ENCODE results near the gene RNF148.

The RNF148 gene

GRCh38 chr7:122702872-122703510 lies at the start of gene RNF148:
TSS of gene RNF148 (minus strand) at chr7:122702922. CDS start at chr7:122702750, 172 bp downstream.
- DNase-seq: no peak

- DNase-seq: no peak
Observed at GRCh38 chr7:122750389-122750788, 47.7 kb upstream of the RNF148 start.

GRCh38 chr7:122748195-122748594 lies 45.5 kb upstream of the RNF148 start:
- no peak for DNase-seq

GRCh38 chr7:122746948-122747347 lies 44.2 kb upstream of the RNF148 start:
- no peak for DNase-seq

GRCh38 chr7:122743211-122743610 lies 40.5 kb upstream of the RNF148 start:
- DNase-seq: no peak

- DNase-seq: no peak
Observed at GRCh38 chr7:122738947-122739346, 36.2 kb upstream of the RNF148 start.

GRCh38 chr7:122736183-122736582 lies 33.5 kb upstream of the RNF148 start:
- no peak for DNase-seq

GRCh38 chr7:122727759-122728158 lies 25.0 kb upstream of the RNF148 start:
- DNase-seq: no peak

- DNase-seq: no peak
Observed at GRCh38 chr7:122727354-122727753, 24.6 kb upstream of the RNF148 start.

- no peak for DNase-seq
Observed at GRCh38 chr7:122726881-122727280, 24.2 kb upstream of the RNF148 start.

GRCh38 chr7:122724366-122724765 lies 21.6 kb upstream of the RNF148 start:
- no peak for DNase-seq

- no peak for DNase-seq
Observed at GRCh38 chr7:122719010-122719578, 16.4 kb upstream of the RNF148 start.

GRCh38 chr7:122717356-122718089 lies 14.8 kb upstream of the RNF148 start:
- DNase-seq: no peak

GRCh38 chr7:122715183-122715582 lies 12.5 kb upstream of the RNF148 start:
- no peak for DNase-seq

- DNase-seq: no peak
Observed at GRCh38 chr7:122710916-122711315, 8.2 kb upstream of the RNF148 start.

- no peak for DNase-seq
Observed at GRCh38 chr7:122709930-122710646, 7.4 kb upstream of the RNF148 start.

GRCh38 chr7:122706836-122707235 lies 4.1 kb upstream of the RNF148 start:
- DNase-seq: no peak

- DNase-seq: no peak
Observed at GRCh38 chr7:122699017-122699416, 3.7 kb downstream of the RNF148 start, which contains the start of gene RNF133. TSS of gene RNF133 (minus strand) at chr7:122699117. CDS start at chr7:122698918, 199 bp downstream.

- no peak for DNase-seq
Observed at GRCh38 chr7:122695816-122696215, 6.9 kb downstream of the RNF148 start.

- no peak for DNase-seq
Observed at GRCh38 chr7:122694697-122695096, 8.0 kb downstream of the RNF148 start.

- DNase-seq: no peak
Observed at GRCh38 chr7:122692769-122693309, 9.9 kb downstream of the RNF148 start.

- no peak for DNase-seq
Observed at GRCh38 chr7:122691569-122692235, 11.0 kb downstream of the RNF148 start.

All from bone marrow (tissue), 2 donors.